GM11168 (cell line): ENCODE data around the gene GSX1.

Experiments
- in situ Hi-C: fragments of 300-500 bp; cut with MboI; formaldehyde crosslinking; loops from one replicate; pipeline ENCODE4 v1.12.0; 2022; ENCODE audit warnings: low sequenced_read_pairs; ENCODE audit not compliant: unreplicated experiment

The GSX1 gene

DNA sequence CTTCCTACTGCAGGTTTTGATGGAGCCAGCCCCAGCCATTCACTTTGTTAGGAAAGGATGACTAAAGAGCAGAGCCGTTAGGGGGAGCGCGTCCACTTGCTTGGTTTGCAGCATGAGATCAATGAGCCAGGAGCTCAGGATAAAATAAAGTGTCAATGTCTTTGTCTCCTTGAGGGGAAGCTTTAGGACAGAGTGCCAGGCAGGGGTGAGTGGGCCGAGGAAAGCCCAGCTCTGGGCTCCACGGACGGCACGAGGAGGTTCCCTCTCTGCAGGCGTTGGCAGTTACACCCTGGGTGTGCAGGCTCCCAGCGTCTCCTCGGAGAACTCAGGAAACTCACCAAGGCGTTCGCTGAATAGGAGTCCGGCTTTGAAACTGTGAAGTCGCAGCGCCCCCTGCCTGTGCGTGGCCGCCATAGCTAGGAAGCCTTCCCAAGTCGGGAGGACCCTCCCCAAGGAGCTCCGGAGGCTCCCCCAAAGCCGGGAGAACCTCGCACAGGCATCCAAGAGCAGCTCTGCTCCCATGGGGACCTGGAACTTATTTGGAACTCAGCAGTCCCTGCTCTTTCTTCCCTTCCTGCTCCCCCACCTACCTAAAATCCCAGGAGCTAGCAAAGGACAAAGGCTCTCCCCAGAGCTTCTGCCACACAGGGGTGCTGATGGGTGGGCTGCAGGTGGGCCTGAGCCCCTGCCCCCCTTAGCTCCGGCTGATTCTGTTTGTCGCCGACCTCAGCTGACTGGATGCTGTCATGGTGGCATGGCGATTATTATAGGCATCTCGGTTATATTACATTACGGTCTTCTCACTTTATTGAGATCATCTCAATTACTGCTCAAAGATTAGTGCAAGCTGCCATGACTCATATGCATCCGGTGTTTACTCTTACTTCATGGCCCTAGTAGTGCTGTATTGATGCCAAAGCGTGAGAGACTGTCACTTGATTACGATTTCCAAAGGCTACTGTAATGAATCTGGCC, 34.4 kb downstream of the GSX1 start:
- in situ Hi-C loops = loop anchor here (10.0 to 25.0 kb wide), 2 partner anchors 452 to 864 kb away; no protein-coding TSS in a partner anchor

GRCh38 chr13:27827646-27828045, 35.4 kb downstream of the GSX1 start:
- in situ Hi-C loops = loop anchor here (10.0 to 25.0 kb wide), 2 partner anchors 453 to 865 kb away; no protein-coding TSS in a partner anchor

- in situ Hi-C loops = loop anchor here (5.0 to 25.0 kb wide), 2 partner anchors 152 to 868 kb away; no protein-coding TSS in a partner anchor
Observed at GRCh38 chr13:27830010-27830409, 37.7 kb downstream of the GSX1 start.

DNA sequence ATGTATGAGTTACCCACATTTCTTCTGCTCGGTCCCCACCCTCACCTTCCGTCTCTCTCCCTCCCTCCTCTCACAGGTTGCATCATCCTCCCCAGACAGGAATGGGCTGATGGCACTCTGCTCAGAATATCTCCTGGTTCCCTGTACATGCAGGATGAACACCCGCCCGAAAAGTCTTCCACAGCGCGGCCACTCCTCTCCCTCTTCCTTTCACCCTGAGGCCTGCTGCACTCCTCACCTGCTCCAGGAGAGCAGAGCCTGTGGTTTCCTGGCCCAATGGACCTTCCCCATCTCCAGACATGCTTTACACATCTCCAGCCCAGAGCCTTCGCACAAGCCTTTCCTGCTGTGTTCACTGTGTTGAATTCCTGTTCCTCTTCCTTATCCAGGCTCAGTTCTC, 40.9 kb downstream of the GSX1 start:
- in situ Hi-C loops = loop anchor here (5.0 to 25.0 kb wide), 2 partner anchors 149 to 871 kb away; no protein-coding TSS in a partner anchor

GRCh38 chr13:27834095-27834494, 41.8 kb downstream of the GSX1 start:
- in situ Hi-C loops = loop anchor here (5.0 to 25.0 kb wide), 2 partner anchors 148 to 872 kb away; no protein-coding TSS in a partner anchor

DNA sequence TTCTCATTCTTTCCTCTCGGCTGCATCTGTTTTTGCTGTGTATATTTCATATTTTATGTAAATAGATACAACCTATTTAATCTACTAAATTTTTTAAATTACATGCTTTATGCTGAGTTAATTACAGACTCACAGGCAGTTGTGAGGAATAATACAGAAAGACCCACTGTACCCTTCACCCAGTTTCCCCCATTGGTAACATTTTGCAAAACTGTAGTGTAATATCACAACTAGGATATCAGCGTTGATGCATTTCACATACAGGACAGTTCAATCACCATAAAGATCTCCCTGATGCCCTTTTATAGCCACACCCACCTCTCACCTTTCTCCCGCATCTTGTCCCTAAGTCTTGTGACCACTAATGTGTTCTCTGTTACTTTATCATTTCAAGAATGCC, 43.5 kb downstream of the GSX1 start:
- in situ Hi-C loops = loop anchor here (25.0 kb wide), 1 partner anchor 873 kb away; no protein-coding TSS in a partner anchor

- in situ Hi-C loops = loop anchor here (25.0 kb wide), 1 partner anchor 878 kb away; no protein-coding TSS in a partner anchor
Observed at GRCh38 chr13:27839809-27840467, 47.7 kb downstream of the GSX1 start.

- in situ Hi-C loops = loop anchor here (25.0 kb wide), 1 partner anchor 880 kb away; no protein-coding TSS in a partner anchor
Observed at GRCh38 chr13:27842571-27842970, 50.3 kb downstream of the GSX1 start.
